ENCODE results near the gene PIK3CA. TPM values are rescaled to one million over a fixed set of nuclear protein-coding genes. Genes with fewer than 3 reads are reported as not detected.

The PIK3CA gene
- total RNA-seq, 2 donors from 2014 or later, result 6.3 to 11.7 TPM

- no peak for TF ChIP-seq POLR2A (IDR thresholded peaks at IDR 0.05)
- no peak for TF ChIP-seq CTCF (IDR thresholded peaks at IDR 0.05)
- ATAC-seq, result no peak
- H3K27ac ChIP-seq, result no peak overlapping the region
- intact Hi-C loops (cut with DNase I), result no loop called here
- H3K9me3 ChIP-seq, result no peaks in the 10 kb centered on the region
- no peak for DNase-seq
- no peaks in the 10 kb centered on the region for H3K27me3 ChIP-seq
- 37 to 41% methylated on average over 2 of the region's 2 CpGs for WGBS, 2 donors
- no peak overlapping the region for H3K4me3 ChIP-seq
- peaks cover 18% of the 10 kb centered on the region for H3K4me1 ChIP-seq
- no peaks in the 10 kb centered on the region for H3K36me3 ChIP-seq (replicated peaks in 1 of 2; ENCODE audit: insufficient read depth in 1 of 2, low read depth in 2 of 2)
These were observed 18.5 kb downstream of the PIK3CA start for GRCh38 chr3:179166561-179167201.

DNA sequence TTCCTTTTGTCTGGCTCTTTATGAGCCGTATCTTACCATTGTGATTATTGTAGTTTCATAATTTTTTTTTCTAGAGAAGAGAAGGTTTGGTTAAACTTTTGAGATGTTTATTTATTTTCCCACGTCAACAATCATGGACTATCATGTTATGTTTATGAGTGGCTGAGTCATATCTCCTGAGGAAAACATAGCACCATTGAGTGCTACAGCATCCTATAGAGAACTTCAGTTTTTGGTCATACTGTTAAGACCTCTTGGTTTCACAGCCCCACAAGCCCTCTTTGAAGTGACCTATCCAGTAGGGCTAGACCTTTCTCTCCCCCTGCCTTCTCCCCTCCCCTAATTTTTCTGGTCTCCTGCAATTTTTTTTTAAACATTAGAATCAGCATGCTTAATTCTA lies 20.8 kb downstream of the PIK3CA start:
- H3K4me1 ChIP-seq, result peaks cover 12% of the 10 kb centered on the region
- no peak overlapping the region for H3K4me3 ChIP-seq
- no peaks in the 10 kb centered on the region for H3K27me3 ChIP-seq
- no peak for TF ChIP-seq CTCF (IDR thresholded peaks at IDR 0.05)
- no peak for TF ChIP-seq POLR2A (IDR thresholded peaks at IDR 0.05)
- no peaks in the 10 kb centered on the region for H3K36me3 ChIP-seq (replicated peaks in 1 of 2; ENCODE audit: insufficient read depth in 1 of 2, low read depth in 2 of 2)
- ATAC-seq (no peak), DNase-seq (no peak)
- 93 to 95% methylated on average over 2 of the region's 2 CpGs for WGBS, 2 donors
- intact Hi-C loops (cut with DNase I), result no loop called here
- no peak overlapping the region for H3K27ac ChIP-seq
- H3K9me3 ChIP-seq, result no peaks in the 10 kb centered on the region

DNA sequence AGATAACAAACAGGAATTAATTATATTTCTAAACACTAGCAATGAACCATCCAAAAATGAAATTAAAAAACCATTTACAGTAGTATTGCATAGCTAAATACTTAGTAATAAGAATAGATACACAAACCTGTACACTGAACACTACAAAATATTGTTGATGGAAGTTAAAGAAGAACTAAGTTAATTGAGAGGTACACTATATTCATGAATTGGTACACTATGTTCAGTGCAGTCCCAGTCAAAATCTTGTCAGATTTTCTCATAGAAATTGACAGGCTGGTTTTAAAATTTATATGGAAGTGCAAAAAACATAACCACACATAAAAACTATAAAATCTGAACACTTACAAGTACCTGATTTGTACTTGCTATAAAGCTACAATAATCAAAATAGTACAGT lies 24.4 kb downstream of the PIK3CA start:
- intact Hi-C loops (cut with DNase I), result no loop called here
- no peak for ATAC-seq
- Histone ChIP-seq H3K27me3 (no peaks in the 10 kb centered on the region), H3K4me1 (no peaks in the 10 kb centered on the region), H3K9me3 (no peaks in the 10 kb centered on the region), H3K4me3 (no peak overlapping the region), H3K36me3 (replicated peaks in 1 of 2; ENCODE audit: insufficient read depth in 1 of 2, low read depth in 2 of 2) (no peaks in the 10 kb centered on the region), H3K27ac (no peak overlapping the region)
- TF ChIP-seq CTCF (IDR thresholded peaks at IDR 0.05) (no peak), POLR2A (IDR thresholded peaks at IDR 0.05) (no peak)
- DNase-seq, result no peak

DNA sequence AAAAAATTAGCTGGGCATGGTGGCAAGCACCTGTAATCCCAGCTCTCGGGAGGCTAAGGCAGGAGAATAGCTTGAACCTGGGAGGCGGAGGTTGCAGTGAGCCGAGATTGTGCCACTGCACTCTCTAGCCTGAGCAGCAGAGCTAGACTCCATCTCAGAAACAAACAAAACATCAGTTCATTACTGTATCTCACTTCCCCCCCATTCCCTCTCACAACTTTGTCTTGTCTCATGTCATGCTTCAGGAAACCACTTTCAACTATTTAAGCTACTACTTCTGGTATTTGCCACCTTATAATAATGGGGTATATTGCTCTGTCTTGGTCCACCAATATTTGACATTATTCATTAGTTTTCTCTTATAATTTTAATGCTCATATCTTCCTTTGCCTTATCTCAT lies 26.2 kb downstream of the PIK3CA start:
- Histone ChIP-seq H3K4me1 (peaks cover 6% of the 10 kb centered on the region), H3K27me3 (no peaks in the 10 kb centered on the region), H3K4me3 (no peak overlapping the region), H3K27ac (no peak overlapping the region), H3K9me3 (no peaks in the 10 kb centered on the region), H3K36me3 (replicated peaks in 1 of 2; ENCODE audit: insufficient read depth in 1 of 2, low read depth in 2 of 2) (no peaks in the 10 kb centered on the region)
- intact Hi-C loops (cut with DNase I), result no loop called here
- DNase-seq, result no peak
- no peak for TF ChIP-seq POLR2A (IDR thresholded peaks at IDR 0.05)
- no peak for TF ChIP-seq CTCF (IDR thresholded peaks at IDR 0.05)
- WGBS, 2 donors, result 92 to 96% methylated on average over 3 of the region's 3 CpGs
- ATAC-seq, result no peak

DNA sequence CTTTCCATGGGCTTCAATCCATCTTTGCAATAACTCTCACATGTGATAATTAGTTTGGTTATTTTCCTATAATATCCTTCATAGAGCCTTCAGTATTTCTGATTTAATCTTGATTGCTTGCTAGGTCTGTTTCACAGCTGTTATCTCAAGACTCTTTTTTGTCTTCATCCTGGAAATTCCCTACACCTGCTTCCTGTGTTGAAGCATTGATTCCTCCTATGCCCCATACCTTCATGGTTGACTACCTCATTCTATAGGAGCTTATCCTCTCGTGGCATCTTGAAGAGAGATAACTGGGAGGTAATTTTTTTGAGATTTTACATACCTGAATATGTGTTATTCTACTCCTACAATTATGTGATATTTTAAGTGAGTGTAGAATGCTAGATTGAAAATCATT lies 26.7 kb downstream of the PIK3CA start:
- H3K4me3 ChIP-seq, result no peak overlapping the region
- intact Hi-C loops (cut with DNase I), result no loop called here

More for the DNA sequence above, 26.7 kb downstream of the PIK3CA start:
- TF ChIP-seq CTCF (IDR thresholded peaks at IDR 0.05), result no peak
- WGBS, 2 donors, result 48 to 62% methylated on average over 1 of the region's 1 CpG
- ATAC-seq (no peak), DNase-seq (no peak)
- Histone ChIP-seq H3K36me3 (replicated peaks in 1 of 2; ENCODE audit: insufficient read depth in 1 of 2, low read depth in 2 of 2) (no peaks in the 10 kb centered on the region), H3K4me1 (peaks cover 10% of the 10 kb centered on the region), H3K27ac (no peak overlapping the region), H3K27me3 (no peaks in the 10 kb centered on the region), H3K9me3 (no peaks in the 10 kb centered on the region)
